ENCODE measurements around the gene DCDC1. TPM values are rescaled to one million over a fixed set of nuclear protein-coding genes. Genes with fewer than 3 reads are reported as not detected.

DCDC1 gene
- total RNA-seq, 1 donor from 2014 or later: not detected

- no peaks in the 10 kb centered on the region for H3K27me3 Mint-ChIP-seq
- no peaks in the 10 kb centered on the region for H3K36me3 Mint-ChIP-seq (ENCODE audit: low read depth)
Observed at GRCh38 chr11:31120428-31120827, 249.1 kb downstream of the DCDC1 start.

GRCh38 chr11:31118566-31118965, 251.0 kb downstream of the DCDC1 start:
- intact Hi-C loops (cut with micrococcal nuclease): no loop called here
- Mint-ChIP-seq H3K9me3 (no peaks in the 10 kb centered on the region), H3K4me1 (no peaks in the 10 kb centered on the region), H3K27ac (no peak overlapping the region), H3K36me3 (ENCODE audit: low read depth) (no peaks in the 10 kb centered on the region), H3K27me3 (no peaks in the 10 kb centered on the region), H3K4me3 (no peak overlapping the region)
- DNase-seq: no peak

More at GRCh38 chr11:31120428-31120827, 249.1 kb downstream of the DCDC1 start:
- no peak overlapping the region for H3K27ac Mint-ChIP-seq
- no peaks in the 10 kb centered on the region for H3K4me1 Mint-ChIP-seq
- no peak for DNase-seq
- H3K4me3 Mint-ChIP-seq: no peak overlapping the region
- H3K9me3 Mint-ChIP-seq: no peaks in the 10 kb centered on the region
- intact Hi-C loops (cut with micrococcal nuclease): no loop called here

- Mint-ChIP-seq H3K9me3 (no peaks in the 10 kb centered on the region), H3K27me3 (no peaks in the 10 kb centered on the region), H3K4me3 (no peak overlapping the region), H3K4me1 (no peaks in the 10 kb centered on the region), H3K36me3 (ENCODE audit: low read depth) (no peaks in the 10 kb centered on the region), H3K27ac (no peak overlapping the region)
- DNase-seq: no peak
- intact Hi-C loops (cut with micrococcal nuclease): no loop called here
Observed at GRCh38 chr11:31117038-31117437, 252.5 kb downstream of the DCDC1 start.

- Mint-ChIP-seq H3K4me3 (no peak overlapping the region), H3K27ac (no peak overlapping the region), H3K36me3 (ENCODE audit: low read depth) (no peaks in the 10 kb centered on the region), H3K27me3 (no peaks in the 10 kb centered on the region), H3K4me1 (no peaks in the 10 kb centered on the region), H3K9me3 (no peaks in the 10 kb centered on the region)
- intact Hi-C loops (cut with micrococcal nuclease): no loop called here
- no peak for DNase-seq
Observed at GRCh38 chr11:31114442-31114841, 255.1 kb downstream of the DCDC1 start.

GRCh38 chr11:31110830-31111229, 258.7 kb downstream of the DCDC1 start:
- Mint-ChIP-seq H3K36me3 (ENCODE audit: low read depth) (no peaks in the 10 kb centered on the region), H3K27ac (no peak overlapping the region), H3K4me3 (no peak overlapping the region), H3K27me3 (no peaks in the 10 kb centered on the region), H3K4me1 (no peaks in the 10 kb centered on the region), H3K9me3 (no peaks in the 10 kb centered on the region)
- intact Hi-C loops (cut with micrococcal nuclease): no loop called here
- no peak for DNase-seq

- H3K27me3 Mint-ChIP-seq: no peaks in the 10 kb centered on the region
- no peaks in the 10 kb centered on the region for H3K36me3 Mint-ChIP-seq (ENCODE audit: low read depth)
- DNase-seq: no peak
- no peak overlapping the region for H3K4me3 Mint-ChIP-seq
- no peaks in the 10 kb centered on the region for H3K9me3 Mint-ChIP-seq
- intact Hi-C loops (cut with micrococcal nuclease): no loop called here
- no peak overlapping the region for H3K27ac Mint-ChIP-seq
- H3K4me1 Mint-ChIP-seq: no peaks in the 10 kb centered on the region
Observed at GRCh38 chr11:31109446-31109845, 260.1 kb downstream of the DCDC1 start.

- intact Hi-C loops (cut with micrococcal nuclease): no loop called here
- H3K4me3 Mint-ChIP-seq: no peak overlapping the region
- DNase-seq: no peak
- no peaks in the 10 kb centered on the region for H3K27me3 Mint-ChIP-seq
- no peaks in the 10 kb centered on the region for H3K9me3 Mint-ChIP-seq
- H3K27ac Mint-ChIP-seq: no peak overlapping the region
- no peaks in the 10 kb centered on the region for H3K36me3 Mint-ChIP-seq (ENCODE audit: low read depth)
- H3K4me1 Mint-ChIP-seq: no peaks in the 10 kb centered on the region
Observed at GRCh38 chr11:31107649-31108048, 261.9 kb downstream of the DCDC1 start.

- Mint-ChIP-seq H3K4me3 (no peak overlapping the region), H3K27ac (no peak overlapping the region), H3K36me3 (ENCODE audit: low read depth) (no peaks in the 10 kb centered on the region), H3K4me1 (no peaks in the 10 kb centered on the region), H3K9me3 (no peaks in the 10 kb centered on the region), H3K27me3 (no peaks in the 10 kb centered on the region)
- intact Hi-C loops (cut with micrococcal nuclease): no loop called here
- peak; percentile 67 for DNase-seq
Observed at GRCh38 chr11:31106968-31107576, 262.5 kb downstream of the DCDC1 start.

- Mint-ChIP-seq H3K27me3 (no peaks in the 10 kb centered on the region), H3K4me3 (no peak overlapping the region)
- intact Hi-C loops (cut with micrococcal nuclease): no loop called here
Observed at GRCh38 chr11:31106326-31106725, 263.2 kb downstream of the DCDC1 start.

GRCh38 chr11:31102875-31103274, 266.7 kb downstream of the DCDC1 start:
- Mint-ChIP-seq H3K36me3 (ENCODE audit: low read depth) (no peaks in the 10 kb centered on the region), H3K27ac (no peak overlapping the region), H3K4me3 (no peak overlapping the region), H3K9me3 (no peaks in the 10 kb centered on the region), H3K27me3 (no peaks in the 10 kb centered on the region), H3K4me1 (no peaks in the 10 kb centered on the region)
- intact Hi-C loops (cut with micrococcal nuclease): no loop called here
- no peak for DNase-seq

More at GRCh38 chr11:31106326-31106725, 263.2 kb downstream of the DCDC1 start:
- Mint-ChIP-seq H3K36me3 (ENCODE audit: low read depth) (no peaks in the 10 kb centered on the region), H3K27ac (no peak overlapping the region), H3K4me1 (no peaks in the 10 kb centered on the region), H3K9me3 (no peaks in the 10 kb centered on the region)
- no peak for DNase-seq

- no peaks in the 10 kb centered on the region for H3K36me3 Mint-ChIP-seq (ENCODE audit: low read depth)
- intact Hi-C loops (cut with micrococcal nuclease): no loop called here
Observed at GRCh38 chr11:31102316-31102715, 267.2 kb downstream of the DCDC1 start.

GRCh38 chr11:31096191-31096805, 273.2 kb downstream of the DCDC1 start:
- H3K9me3 Mint-ChIP-seq: no peaks in the 10 kb centered on the region
- intact Hi-C loops (cut with micrococcal nuclease): no loop called here
- H3K27me3 Mint-ChIP-seq: no peaks in the 10 kb centered on the region
- no peaks in the 10 kb centered on the region for H3K36me3 Mint-ChIP-seq (ENCODE audit: low read depth)
- DNase-seq: no peak
- H3K4me1 Mint-ChIP-seq: no peaks in the 10 kb centered on the region
- no peak overlapping the region for H3K4me3 Mint-ChIP-seq
- no peak overlapping the region for H3K27ac Mint-ChIP-seq

More at GRCh38 chr11:31102316-31102715, 267.2 kb downstream of the DCDC1 start:
- Mint-ChIP-seq H3K9me3 (no peaks in the 10 kb centered on the region), H3K4me1 (no peaks in the 10 kb centered on the region), H3K4me3 (no peak overlapping the region), H3K27me3 (no peaks in the 10 kb centered on the region), H3K27ac (no peak overlapping the region)
- no peak for DNase-seq

- no peak for DNase-seq
- Mint-ChIP-seq H3K27ac (no peak overlapping the region), H3K36me3 (ENCODE audit: low read depth) (no peaks in the 10 kb centered on the region), H3K4me1 (no peaks in the 10 kb centered on the region), H3K9me3 (peaks cover 8% of the 10 kb centered on the region), H3K4me3 (no peak overlapping the region), H3K27me3 (no peaks in the 10 kb centered on the region)
- intact Hi-C loops (cut with micrococcal nuclease): no loop called here
Observed at GRCh38 chr11:31092638-31093037, 276.9 kb downstream of the DCDC1 start.

GRCh38 chr11:31089117-31089516, 280.4 kb downstream of the DCDC1 start:
- peaks cover 8% of the 10 kb centered on the region for H3K9me3 Mint-ChIP-seq
- H3K27me3 Mint-ChIP-seq: no peaks in the 10 kb centered on the region
- H3K4me3 Mint-ChIP-seq: no peak overlapping the region
- H3K27ac Mint-ChIP-seq: no peak overlapping the region
- no peak for DNase-seq
- intact Hi-C loops (cut with micrococcal nuclease): no loop called here
- no peaks in the 10 kb centered on the region for H3K4me1 Mint-ChIP-seq
- no peaks in the 10 kb centered on the region for H3K36me3 Mint-ChIP-seq (ENCODE audit: low read depth)

Data from activated CD4-positive, alpha-beta T cell treated with anti-CD3 and anti-CD28 coated beads, Interleukin-2, amount 10 ng/mL, durations not matched to agents 24 days and 14 days (primary cell).